HepG2 (cell line): ENCODE results near the gene RABGGTA. TPM values are rescaled to one million over a fixed set of nuclear protein-coding genes. Genes with fewer than 3 reads are reported as not detected.

ENCODE experiments used
- ATAD3A ChIP-seq: sonication (generic); formaldehyde crosslinking; IDR thresholded peaks from 2 replicates; pipeline ENCODE4 v1.4.0; 2020; ENCODE audit warnings: missing genetic modification reagents
- HMGXB3 ChIP-seq: sonication (generic); formaldehyde crosslinking; IDR thresholded peaks from 2 replicates; pipeline ENCODE4 v1.4.0; 2020; ENCODE audit warnings: missing genetic modification reagents, borderline replicate concordance
- HNF1A ChIP-seq, 2 experiments: sonication (generic) in 1 of 2; formaldehyde crosslinking in 1 of 2; IDR thresholded peaks; 2 replicates each; pipeline versions ENCODE4 v1.4.0 to v1.6.1; 2016 to 2020; ENCODE audit warnings: borderline replicate concordance in 1 of 2, low read depth in 1 of 2, mild to moderate bottlenecking in 1 of 2, missing genetic modification reagents in 1 of 2
- STAT6 ChIP-seq: sonication (generic); formaldehyde crosslinking; IDR thresholded peaks from 2 replicates; pipeline ENCODE4 v1.4.0; 2020; ENCODE audit warnings: missing genetic modification reagents, mild to moderate bottlenecking, borderline replicate concordance
- ZNF383 ChIP-seq: sonication (generic); formaldehyde crosslinking; IDR thresholded peaks from 2 replicates; pipeline ENCODE4 v1.4.0; 2020; ENCODE audit warnings: missing genetic modification reagents, mild to moderate bottlenecking, borderline replicate concordance
- ZNF44 ChIP-seq: sonication (generic); formaldehyde crosslinking; IDR thresholded peaks from 2 replicates; pipeline ENCODE4 v1.5.1; 2020; ENCODE audit warnings: mild to moderate bottlenecking, missing genetic modification reagents
- ZNF563 ChIP-seq: sonication (generic); formaldehyde crosslinking; IDR thresholded peaks from 2 replicates; pipeline ENCODE4 v1.8.0; 2022; ENCODE audit warnings: mild to moderate bottlenecking, moderate library complexity, missing genetic modification reagents
- ZNF703 ChIP-seq: sonication (generic); formaldehyde crosslinking; IDR thresholded peaks from 2 replicates; pipeline ENCODE4 v1.5.1; 2020; ENCODE audit warnings: missing genetic modification reagents, mild to moderate bottlenecking, moderate library complexity, borderline replicate concordance
- ZNF724P ChIP-seq: sonication (generic); formaldehyde crosslinking; IDR thresholded peaks from 2 replicates; pipeline ENCODE4 v1.8.0; 2022; ENCODE audit warnings: missing genetic modification reagents, borderline replicate concordance
- ZNF784 ChIP-seq: sonication (generic); formaldehyde crosslinking; IDR thresholded peaks from 2 replicates; pipeline ENCODE4 v1.5.1; 2020; ENCODE audit warnings: missing genetic modification reagents, mild to moderate bottlenecking, borderline replicate concordance
- ZXDC ChIP-seq: sonication (generic); formaldehyde crosslinking; IDR thresholded peaks from 2 replicates; pipeline ENCODE4 v1.5.0; 2020; ENCODE audit warnings: mild to moderate bottlenecking, missing genetic modification reagents
- polyA plus RNA-seq, 8 experiments: library from polyadenylated mRNA; depleted of rRNA in 3 of 8; stranded (reverse) in 7 of 8; unstranded in 1 of 8; fragments of >200 nt; fragmentation: Illumina TruSeq in 4 of 8; extraction: Trizol in 4 of 8; gene quantifications; 2 replicates each; pipeline versions ENCODE4 v1.2.1 to v1.2.3, GENCODE V29; 2011 to 2016; ENCODE audit warnings: low read depth in 4 of 8, missing spikeins in 1 of 8, mixed read lengths in 1 of 8; ENCODE audit not compliant: insufficient read depth in 1 of 8
- total RNA-seq, 5 experiments: library from RNA; depleted of rRNA; stranded (reverse); fragments of >200 nt; fragmentation: Illumina TruSeq; extraction: Trizol; gene quantifications; 2 replicates each; pipeline ENCODE4 v1.2.3, GENCODE V29; 2016; ENCODE audit warnings: low read depth in 1 of 5

Gene RABGGTA
- total and polyA plus RNA-seq, 2 of the 13 experiments (the other 11 are each of a cell fraction or from before 2014, with no cell fraction given), result 57.9 to 90.8 TPM

GRCh38 chr14:24271134-24271833 lies at the start of gene RABGGTA (continued):
- TF ChIP-seq STAT6 (CRISPR knock-in tag) (peak; percentile 85; the same call in 1 of the 2 replicates), ATAD3A (CRISPR knock-in tag) (peak; percentile 52; the same call in 1 of the 2 replicates), ZNF724P (CRISPR knock-in tag) (peak; percentile 96), ZNF383 (no peak; the same call in none of the 2 replicates), ZXDC (CRISPR knock-in tag) (peak; percentile 98), HMGXB3 (peak; percentile 89), ZNF703 (CRISPR knock-in tag) (peak; percentile 87; the same call in 1 of the 2 replicates), HNF1A (IDR thresholded peaks at IDR 0.05; ENCODE audit: low read depth) (peak; percentile 46; the same call in 1 of the 2 replicates), HNF1A (CRISPR knock-in tag; IDR thresholded peaks at IDR 0.05; ENCODE audit: borderline replicate concordance) (peak; percentile 96), ZNF563 (CRISPR knock-in tag) (peak; percentile 99), ZNF784 (peak; percentile 98), ZNF44 (CRISPR knock-in tag) (peak; percentile 93)
